ENCODE data around the gene NR3C2. TPM values are rescaled to one million over a fixed set of nuclear protein-coding genes. Genes with fewer than 3 reads are reported as not detected.
A peak's percentile ranks its signal among the peaks of the same experiment; 100 is the strongest.

The NR3C2 gene
- polyA plus RNA-seq, 1 donor, result 6.8 TPM

DNA sequence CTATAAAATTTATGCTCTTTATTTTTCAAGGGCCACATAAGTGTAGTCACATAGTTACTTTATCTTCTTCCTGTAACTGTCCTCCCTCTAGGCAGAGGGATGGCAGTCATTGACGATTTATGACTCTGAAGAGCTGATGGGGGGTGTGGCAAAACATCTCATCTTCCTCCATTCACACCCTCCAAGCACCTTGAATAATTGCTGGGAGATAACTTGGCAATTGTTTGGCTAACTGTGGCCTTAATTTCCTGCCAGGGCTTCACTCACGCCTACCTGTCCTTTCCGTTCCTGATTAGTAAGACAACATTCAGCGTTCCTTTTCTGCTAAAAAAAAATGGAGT, 381.1 kb downstream of the NR3C2 start:
- no peak overlapping the region for H3K4me3 ChIP-seq (ENCODE audit: low read length)
- peaks cover 2% of the 10 kb centered on the region for H3K9me3 ChIP-seq (ENCODE audit: control insufficient read depth, low read depth, low read length)
- DNase-seq, result peak in 1 of 2 donors; percentile 36
- WGBS (ENCODE audit: insufficient coverage, low lambda C conversion rate), result 40% methylated on average over 2 of the region's 4 CpGs
- H3K27ac ChIP-seq (ENCODE audit: low read length), result no peak overlapping the region
- no peaks in the 10 kb centered on the region for H3K27me3 ChIP-seq (ENCODE audit: control insufficient read depth, insufficient read depth, low read length)
- peaks cover 16% of the 10 kb centered on the region for H3K4me1 ChIP-seq (ENCODE audit: control insufficient read depth, insufficient read depth, low read length)
- peaks cover 5% of the 10 kb centered on the region for H3K36me3 ChIP-seq (ENCODE audit: control insufficient read depth, insufficient read depth, low read length)

GRCh38 chr4:148060264-148061140, 381.7 kb downstream of the NR3C2 start:
- H3K27me3 ChIP-seq (ENCODE audit: control insufficient read depth, insufficient read depth, low read length), result no peaks in the 10 kb centered on the region
- H3K4me3 ChIP-seq (ENCODE audit: low read length), result no peak overlapping the region
- H3K4me1 ChIP-seq (ENCODE audit: control insufficient read depth, insufficient read depth, low read length), result peaks cover 16% of the 10 kb centered on the region
- H3K9me3 ChIP-seq (ENCODE audit: control insufficient read depth, low read depth, low read length), result peaks cover 2% of the 10 kb centered on the region
- WGBS (ENCODE audit: insufficient coverage, low lambda C conversion rate), result 100% methylated on average over 1 of the region's 13 CpGs
- no peak overlapping the region for H3K27ac ChIP-seq (ENCODE audit: low read length)
- peak; percentile 51 to 77 for DNase-seq
- H3K36me3 ChIP-seq (ENCODE audit: control insufficient read depth, insufficient read depth, low read length), result peaks cover 4% of the 10 kb centered on the region

DNA sequence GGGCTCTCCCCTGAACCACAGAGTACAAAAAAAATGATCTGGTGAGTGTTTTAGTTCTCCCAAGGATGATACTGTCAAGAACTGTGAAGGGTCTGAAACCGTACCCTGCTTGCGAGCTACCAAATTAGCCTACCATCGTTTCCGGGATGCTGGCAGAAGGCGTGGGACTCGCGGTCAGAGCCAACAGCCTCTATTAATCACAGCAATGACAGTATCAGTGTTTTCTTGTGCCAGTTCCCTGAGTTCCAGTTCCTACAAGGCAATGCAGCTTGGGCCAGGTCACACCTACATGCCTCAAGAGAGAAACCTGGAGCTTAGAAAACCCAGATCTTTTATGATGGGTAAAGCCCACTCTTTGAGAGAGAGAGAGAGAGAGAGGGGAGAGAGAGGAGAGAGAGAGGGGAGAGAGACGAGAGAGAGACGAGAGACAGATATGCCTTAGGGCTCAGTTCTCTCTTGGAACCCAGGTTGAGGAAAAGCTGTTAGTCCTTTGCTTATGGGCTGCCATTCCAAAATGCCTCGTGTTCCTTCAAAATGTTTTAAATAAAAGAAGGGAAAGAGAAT, 382.5 kb downstream of the NR3C2 start:
- peaks cover 16% of the 10 kb centered on the region for H3K4me1 ChIP-seq (ENCODE audit: control insufficient read depth, insufficient read depth, low read length)
- no peaks in the 10 kb centered on the region for H3K27me3 ChIP-seq (ENCODE audit: control insufficient read depth, insufficient read depth, low read length)
- peaks cover 2% of the 10 kb centered on the region for H3K9me3 ChIP-seq (ENCODE audit: control insufficient read depth, low read depth, low read length)
- WGBS (ENCODE audit: insufficient coverage, low lambda C conversion rate), result 79% methylated on average over 3 of the region's 10 CpGs
- peaks cover under 1% of the 10 kb centered on the region for H3K36me3 ChIP-seq (ENCODE audit: control insufficient read depth, insufficient read depth, low read length)
- no peak overlapping the region for H3K4me3 ChIP-seq (ENCODE audit: low read length)
- DNase-seq, result no peak
- no peak overlapping the region for H3K27ac ChIP-seq (ENCODE audit: low read length)

DNA sequence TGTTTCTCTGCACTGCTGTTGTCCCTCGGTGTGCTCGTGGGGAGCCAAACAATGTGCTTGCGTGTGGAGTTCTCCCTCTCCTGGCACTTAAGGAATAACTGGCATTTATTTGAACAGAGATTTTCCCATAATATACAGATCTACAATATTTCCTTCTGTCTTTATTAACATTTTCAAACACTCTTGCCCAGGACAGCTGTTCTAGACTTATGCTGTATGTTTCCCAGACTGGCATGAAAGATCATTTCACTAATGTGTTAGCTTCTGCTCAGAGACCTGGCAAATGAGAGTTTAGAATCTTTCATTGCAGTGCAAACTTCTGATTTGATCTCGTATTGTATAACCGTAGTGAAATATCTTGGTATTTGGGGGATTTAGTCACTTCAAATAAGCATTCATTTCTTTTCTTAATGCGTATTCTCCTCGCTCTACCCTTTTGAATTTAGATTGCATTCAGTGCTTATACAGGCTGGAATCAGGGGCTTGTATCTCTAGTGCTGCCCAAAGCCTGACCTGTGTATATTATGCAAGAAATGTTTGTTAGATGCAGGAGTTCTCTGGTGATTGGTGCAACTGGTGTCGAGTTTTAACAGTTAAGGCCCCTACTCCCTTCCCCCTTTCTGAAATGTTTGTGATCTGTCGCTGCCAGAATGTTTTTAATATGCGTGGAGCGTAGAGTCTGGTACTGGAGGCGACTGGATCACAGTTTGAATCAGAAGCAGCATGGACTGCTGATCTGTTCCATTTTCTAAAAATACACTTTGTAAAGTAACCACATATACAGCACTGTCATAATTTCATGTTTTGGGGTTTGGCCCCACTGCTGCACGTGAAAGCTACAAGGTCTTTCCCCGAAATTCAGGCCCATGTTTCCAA, 384.0 kb downstream of the NR3C2 start:
- no peaks in the 10 kb centered on the region for H3K27me3 ChIP-seq (ENCODE audit: control insufficient read depth, insufficient read depth, low read length)
- H3K9me3 ChIP-seq (ENCODE audit: control insufficient read depth, low read depth, low read length), result peaks cover 2% of the 10 kb centered on the region
- DNase-seq, result no peak
- 95% methylated on average over 4 of the region's 14 CpGs for WGBS (ENCODE audit: insufficient coverage, low lambda C conversion rate)
- peaks cover 19% of the 10 kb centered on the region for H3K4me1 ChIP-seq (ENCODE audit: control insufficient read depth, insufficient read depth, low read length)
- no peaks in the 10 kb centered on the region for H3K36me3 ChIP-seq (ENCODE audit: control insufficient read depth, insufficient read depth, low read length)
- H3K4me3 ChIP-seq (ENCODE audit: low read length), result no peak overlapping the region
- H3K27ac ChIP-seq (ENCODE audit: low read length), result no peak overlapping the region

GRCh38 chr4:148057516-148057915, 384.7 kb downstream of the NR3C2 start:
- DNase-seq, result no peak
- no peak overlapping the region for H3K4me3 ChIP-seq (ENCODE audit: low read length)
- H3K4me1 ChIP-seq (ENCODE audit: control insufficient read depth, insufficient read depth, low read length), result peaks cover 19% of the 10 kb centered on the region
- peaks cover 2% of the 10 kb centered on the region for H3K9me3 ChIP-seq (ENCODE audit: control insufficient read depth, low read depth, low read length)
- WGBS (ENCODE audit: insufficient coverage, low lambda C conversion rate), result 100% methylated on average over 1 of the region's 5 CpGs
- H3K36me3 ChIP-seq (ENCODE audit: control insufficient read depth, insufficient read depth, low read length), result no peaks in the 10 kb centered on the region
- H3K27ac ChIP-seq (ENCODE audit: low read length), result no peak overlapping the region
- H3K27me3 ChIP-seq (ENCODE audit: control insufficient read depth, insufficient read depth, low read length), result no peaks in the 10 kb centered on the region

- peaks cover 2% of the 10 kb centered on the region for H3K9me3 ChIP-seq (ENCODE audit: control insufficient read depth, low read depth, low read length)
- no peak for DNase-seq
- H3K27ac ChIP-seq (ENCODE audit: low read length), result no peak overlapping the region
- no peak overlapping the region for H3K4me3 ChIP-seq (ENCODE audit: low read length)
- WGBS (ENCODE audit: insufficient coverage, low lambda C conversion rate), result 83% methylated on average over 1 of the region's 6 CpGs
- peaks cover 17% of the 10 kb centered on the region for H3K4me1 ChIP-seq (ENCODE audit: control insufficient read depth, insufficient read depth, low read length)
- H3K36me3 ChIP-seq (ENCODE audit: control insufficient read depth, insufficient read depth, low read length), result no peaks in the 10 kb centered on the region
- no peaks in the 10 kb centered on the region for H3K27me3 ChIP-seq (ENCODE audit: control insufficient read depth, insufficient read depth, low read length)
Observed at GRCh38 chr4:148056879-148057278, 385.3 kb downstream of the NR3C2 start.

DNA sequence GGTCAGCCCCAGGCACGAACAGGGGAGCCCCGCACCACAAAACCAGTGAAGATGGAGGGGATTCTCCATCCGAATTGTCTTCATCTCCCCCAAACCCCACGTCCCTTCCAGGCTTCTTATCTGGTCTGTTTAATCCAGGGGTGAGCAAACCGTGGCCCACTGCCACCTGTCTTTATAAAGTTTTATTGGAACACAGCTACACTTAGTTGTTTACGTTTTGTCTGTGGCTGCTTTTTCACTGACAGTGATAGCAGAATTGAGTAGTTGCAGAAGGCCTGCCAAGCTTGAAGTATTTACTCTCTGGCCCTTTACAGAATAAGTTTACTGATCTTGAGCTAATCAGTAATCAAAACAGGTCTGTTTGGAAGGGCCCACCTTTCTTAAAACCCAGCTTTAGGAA, 386.4 kb downstream of the NR3C2 start:
- Histone ChIP-seq H3K27ac (ENCODE audit: low read length) (no peak overlapping the region), H3K4me3 (ENCODE audit: low read length) (no peak overlapping the region), H3K9me3 (ENCODE audit: control insufficient read depth, low read depth, low read length) (peaks cover 2% of the 10 kb centered on the region), H3K27me3 (ENCODE audit: control insufficient read depth, insufficient read depth, low read length) (no peaks in the 10 kb centered on the region), H3K36me3 (ENCODE audit: control insufficient read depth, insufficient read depth, low read length) (no peaks in the 10 kb centered on the region), H3K4me1 (ENCODE audit: control insufficient read depth, insufficient read depth, low read length) (peaks cover 9% of the 10 kb centered on the region)
- no CpG with 5 or more reads among the region's 6 CpGs for WGBS (ENCODE audit: insufficient coverage, low lambda C conversion rate)
- DNase-seq, result no peak

DNA sequence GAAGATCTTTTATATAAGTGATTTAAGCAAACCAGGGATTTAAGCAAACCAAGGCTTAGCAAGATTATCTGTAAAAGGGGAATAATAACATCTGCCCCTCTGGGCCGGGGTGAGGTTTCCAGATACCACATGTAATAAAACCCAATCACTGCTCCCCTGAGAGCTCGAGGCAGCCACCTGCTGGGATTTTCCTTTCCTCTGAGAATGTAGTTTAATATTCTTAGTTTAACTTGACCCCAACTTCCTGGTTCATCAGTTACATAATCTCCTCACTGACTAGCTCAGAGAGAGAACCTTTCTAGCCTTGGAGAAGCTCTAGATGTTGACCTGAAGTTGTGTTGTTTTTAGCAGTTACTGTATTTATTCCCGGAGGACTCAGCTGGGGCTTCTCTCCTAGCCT, 387.9 kb downstream of the NR3C2 start:
- peak in 1 of 2 donors; percentile 63 for DNase-seq
- Histone ChIP-seq H3K4me3 (ENCODE audit: low read length) (no peak overlapping the region), H3K36me3 (ENCODE audit: control insufficient read depth, insufficient read depth, low read length) (no peaks in the 10 kb centered on the region), H3K27me3 (ENCODE audit: control insufficient read depth, insufficient read depth, low read length) (no peaks in the 10 kb centered on the region), H3K4me1 (ENCODE audit: control insufficient read depth, insufficient read depth, low read length) (peaks cover 3% of the 10 kb centered on the region), H3K27ac (ENCODE audit: low read length) (no peak overlapping the region), H3K9me3 (ENCODE audit: control insufficient read depth, low read depth, low read length) (no peaks in the 10 kb centered on the region)
- no CpG with 5 or more reads among the region's 3 CpGs for WGBS (ENCODE audit: insufficient coverage, low lambda C conversion rate)

DNA sequence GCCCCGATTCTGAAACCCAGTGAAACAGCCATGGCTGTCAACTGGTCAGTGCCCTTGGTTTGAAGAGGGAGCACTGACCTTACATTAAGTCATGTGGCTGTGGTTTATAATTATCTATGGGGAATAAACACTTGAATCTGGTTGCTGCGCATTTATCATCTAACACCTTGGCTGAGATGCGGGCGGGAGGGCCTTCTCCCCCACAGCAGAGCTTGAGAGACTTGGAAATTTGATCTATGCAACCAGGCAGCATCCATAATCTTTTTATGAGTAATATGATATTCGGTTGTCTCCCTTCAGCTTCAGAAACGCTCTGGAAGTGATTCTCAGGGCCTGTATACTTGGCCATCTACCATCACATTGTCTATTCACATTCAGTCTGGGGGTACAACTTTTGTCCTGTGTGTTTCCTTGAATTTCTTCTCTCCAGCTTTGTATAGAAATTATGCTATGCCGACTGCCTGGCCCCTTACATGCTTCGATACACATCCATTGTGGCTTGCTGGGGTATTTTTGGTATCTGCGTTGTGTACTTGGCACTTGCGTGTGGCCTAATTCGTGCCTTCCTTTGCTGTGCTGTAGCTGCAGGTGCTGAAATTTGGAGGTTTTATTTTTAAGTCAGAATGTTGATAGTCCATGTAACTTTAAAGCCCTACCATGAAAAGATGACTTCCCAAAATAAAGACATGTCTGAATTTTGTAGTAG, 388.8 kb downstream of the NR3C2 start:
- no CpG with 5 or more reads among the region's 11 CpGs for WGBS (ENCODE audit: insufficient coverage, low lambda C conversion rate)
- H3K27ac ChIP-seq (ENCODE audit: low read length), result no peak overlapping the region
- H3K4me3 ChIP-seq (ENCODE audit: low read length), result no peak overlapping the region
- H3K36me3 ChIP-seq (ENCODE audit: control insufficient read depth, insufficient read depth, low read length), result peaks cover 3% of the 10 kb centered on the region
- no peaks in the 10 kb centered on the region for H3K27me3 ChIP-seq (ENCODE audit: control insufficient read depth, insufficient read depth, low read length)
- DNase-seq, result no peak
- peaks cover 3% of the 10 kb centered on the region for H3K4me1 ChIP-seq (ENCODE audit: control insufficient read depth, insufficient read depth, low read length)
- H3K9me3 ChIP-seq (ENCODE audit: control insufficient read depth, low read depth, low read length), result no peaks in the 10 kb centered on the region

DNA sequence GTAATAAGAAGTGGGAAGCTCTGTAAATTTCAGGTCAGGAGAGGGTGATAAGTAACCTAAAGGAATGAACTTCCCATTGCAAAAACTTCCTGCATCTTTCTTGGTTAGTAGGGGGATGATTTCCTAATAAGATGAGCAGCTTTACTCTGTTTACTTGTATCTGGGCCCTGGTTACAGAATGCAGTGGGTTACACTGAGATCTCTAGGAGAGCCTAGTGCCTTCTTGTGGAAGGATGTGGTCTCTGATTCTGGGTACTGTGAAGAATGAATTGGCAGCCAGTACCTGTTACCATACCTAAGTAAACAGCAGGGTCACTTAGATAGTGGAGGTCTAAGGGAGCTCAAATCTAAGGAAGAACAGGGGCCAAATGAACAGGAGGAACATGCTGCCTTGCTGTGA, 389.8 kb downstream of the NR3C2 start:
- H3K4me3 ChIP-seq (ENCODE audit: low read length), result no peak overlapping the region
- H3K36me3 ChIP-seq (ENCODE audit: control insufficient read depth, insufficient read depth, low read length), result peaks cover 3% of the 10 kb centered on the region
- no peak for DNase-seq
- H3K9me3 ChIP-seq (ENCODE audit: control insufficient read depth, low read depth, low read length), result no peaks in the 10 kb centered on the region
- H3K4me1 ChIP-seq (ENCODE audit: control insufficient read depth, insufficient read depth, low read length), result peaks cover 3% of the 10 kb centered on the region
- H3K27me3 ChIP-seq (ENCODE audit: control insufficient read depth, insufficient read depth, low read length), result no peaks in the 10 kb centered on the region
- no peak overlapping the region for H3K27ac ChIP-seq (ENCODE audit: low read length)

All from large intestine (tissue), 3 donors.